Activated CD8-positive, alpha-beta memory T cell treated with anti-CD3 and anti-CD28 coated beads, Interleukin-2, amount 50 U/mL, for 1 hour (primary cell): ENCODE measurements around the gene ROMO1.
A peak's percentile ranks its signal among the peaks of the same experiment; 100 is the strongest.
"Not testable (repeated sequence)": the region's sequence is repeated elsewhere in the genome, so short reads cannot be mapped to it uniquely, and the experiment has no call there.

Experiments used
- DNase-seq: peaks from one replicate; pipeline ENCODE4 v3.0.0-alpha.2; 2020; ENCODE audit errors: extremely low read depth

ROMO1 gene

GRCh38 chr20:35730583-35731468, 31.6 kb downstream of the ROMO1 start:
- DNase-seq, result no peak

GRCh38 chr20:35731469-35731788, 32.2 kb downstream of the ROMO1 start:
- DNase-seq, result no peak

GRCh38 chr20:35731862-35732643, 32.8 kb downstream of the ROMO1 start:
- no peak for DNase-seq

GRCh38 chr20:35732644-35732982, 33.4 kb downstream of the ROMO1 start:
- no peak for DNase-seq

GRCh38 chr20:35734374-35734773, 35.2 kb downstream of the ROMO1 start:
- no peak for DNase-seq

GRCh38 chr20:35734777-35735649, 35.8 kb downstream of the ROMO1 start:
- no peak for DNase-seq

- no peak for DNase-seq
These were observed 36.7 kb downstream of the ROMO1 start for GRCh38 chr20:35735826-35736470.

GRCh38 chr20:35737865-35738333, 38.7 kb downstream of the ROMO1 start:
- no peak for DNase-seq

- DNase-seq, result no peak
These were observed 39.4 kb downstream of the ROMO1 start for GRCh38 chr20:35738410-35739179.

- no peak for DNase-seq
These were observed 40.3 kb downstream of the ROMO1 start for GRCh38 chr20:35739294-35740163.

- DNase-seq, result peak; percentile 100
These were observed 42.9 kb downstream of the ROMO1 start, which contains the start of gene RBM39 for GRCh38 chr20:35741892-35742740. Gene RBM39 (minus strand): TSS chr20:35742260. CDS start chr20:35740874, 1,386 bp downstream.

- no peak for DNase-seq
These were observed 43.7 kb downstream of the ROMO1 start for GRCh38 chr20:35742741-35743523.

GRCh38 chr20:35743693-35744491, 44.7 kb downstream of the ROMO1 start:
- no peak for DNase-seq

- not testable (repeated sequence) for DNase-seq
These were observed 45.3 kb downstream of the ROMO1 start for GRCh38 chr20:35744492-35744841.
